Measurements from ENCODE around the gene SFTPA2.
"Not testable (repeated sequence)": the region's sequence is repeated elsewhere in the genome, so short reads cannot be mapped to it uniquely, and the experiment has no call there.

The SFTPA2 gene

DNA sequence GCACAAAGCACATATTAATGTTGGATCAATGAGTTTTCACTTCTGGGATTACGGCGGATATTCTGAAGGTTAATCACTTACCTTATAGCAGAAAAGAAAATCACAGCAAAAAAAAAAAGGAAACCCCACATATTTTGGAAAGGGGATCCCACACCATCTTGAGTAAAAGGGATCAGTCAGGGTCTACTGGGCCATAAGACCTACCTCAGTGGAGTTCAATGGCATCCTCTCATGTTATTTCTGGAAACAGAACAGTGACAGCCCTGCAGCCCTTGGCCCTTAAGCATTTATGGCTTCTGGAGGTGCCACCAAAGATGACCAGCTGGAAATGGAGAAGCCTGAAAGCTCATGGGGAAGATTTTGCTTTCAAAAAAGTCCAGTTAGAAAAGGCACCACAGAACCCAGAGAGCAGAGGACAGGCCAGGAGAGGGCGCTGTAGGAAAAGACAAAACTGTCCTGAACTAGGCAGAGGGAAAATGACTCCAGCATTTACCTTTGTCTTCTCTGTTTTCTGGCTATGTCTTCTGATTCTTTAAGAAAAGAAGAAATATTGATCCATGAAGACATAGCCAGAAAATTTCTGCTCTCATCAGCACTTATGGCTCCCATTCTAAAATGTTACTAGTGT, 50.8 kb downstream of the SFTPA2 start:
- CTCF ChIA-PET, result not testable (repeated sequence)

GRCh38 chr10:79508245-79508644, 52.0 kb downstream of the SFTPA2 start:
- POLR2A ChIA-PET; DNase-seq (ENCODE audit: low read depth, low spot score); H3K4me3 ChIP-seq (ENCODE audit: low read depth, low read length): not testable (repeated sequence)
- CTCF ChIA-PET, result interaction anchor here (0.8 kb wide), 1 partner anchor 134 kb away, joined by 3 read pairs; no protein-coding TSS in a partner anchor

More for the DNA sequence above, 50.8 kb downstream of the SFTPA2 start:
- DNase-seq (ENCODE audit: low read depth, low spot score); H3K4me3 ChIP-seq (ENCODE audit: low read depth, low read length); POLR2A ChIA-PET: not testable (repeated sequence)

- TF ChIP-seq CTCF (IDR thresholded peaks at IDR 0.05; ENCODE audit: insufficient read depth, low read length, missing control alignments), result no peak
- no peak overlapping the region for H3K4me3 ChIP-seq (ENCODE audit: low read depth, low read length)
- DNase-seq (ENCODE audit: low read depth, low spot score), result no peak
- ChIA-PET CTCF (interaction anchor here (0.8 to 1.2 kb wide), 3 partner anchors 133 to 1459 kb away, joined by 3 to 4 read pairs (median 3); no protein-coding TSS in a partner anchor), POLR2A (no interaction called here)
These were observed 52.6 kb downstream of the SFTPA2 start for GRCh38 chr10:79507440-79508167.
